HG02884 (cell line): ENCODE results near the gene FRMD3.
"Not testable (repeated sequence)": the region's sequence is repeated elsewhere in the genome, so short reads cannot be mapped to it uniquely, and the experiment has no call there.

ENCODE experiments used
- ATAC-seq: cut with Tn5 transposase; IDR thresholded peaks from one replicate; pipeline ENCODE4 v1.9.1; 2021; ENCODE audit warnings: mild to moderate bottlenecking, moderate library complexity; ENCODE audit not compliant: unreplicated experiment

FRMD3 gene

DNA sequence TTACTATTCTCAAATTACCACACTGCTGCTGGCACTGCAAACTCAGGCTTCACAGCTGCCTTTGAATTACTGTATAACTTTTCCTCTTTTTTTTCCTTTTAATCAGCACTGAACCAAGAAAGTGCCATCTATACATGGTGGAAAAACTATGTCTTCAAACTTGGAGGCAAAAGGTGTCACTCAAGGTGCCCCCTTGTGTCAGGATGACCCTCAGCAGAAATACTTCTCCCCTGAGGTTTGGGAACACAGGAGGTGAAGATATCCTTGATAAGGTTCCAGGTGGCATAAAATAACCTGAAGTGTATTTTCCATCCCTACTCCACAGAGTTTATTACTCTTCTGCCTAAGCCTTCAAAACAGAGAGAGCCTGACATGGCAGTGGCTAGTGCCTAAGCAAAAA, 14.5 kb downstream of the FRMD3 start:
- no peak for ATAC-seq

DNA sequence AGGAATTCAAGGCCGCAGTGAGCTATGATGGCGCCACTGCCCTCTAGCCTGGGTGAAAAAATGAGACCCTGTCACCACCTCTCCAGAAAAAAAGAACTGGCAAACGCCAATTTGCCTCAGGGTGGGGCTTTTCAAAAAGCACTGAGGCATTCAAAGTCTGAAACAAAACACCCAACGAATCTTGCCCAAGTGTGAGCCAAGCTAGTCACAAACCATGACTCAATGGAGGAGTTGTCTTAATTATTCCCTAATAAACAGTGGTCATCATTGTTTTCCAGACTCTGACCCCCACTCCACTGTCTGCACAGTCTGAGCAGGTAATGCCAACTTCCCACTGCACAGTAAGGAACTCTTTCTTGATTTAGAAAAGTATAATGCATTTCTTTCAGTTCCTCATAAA, 16.8 kb downstream of the FRMD3 start:
- no peak for ATAC-seq

DNA sequence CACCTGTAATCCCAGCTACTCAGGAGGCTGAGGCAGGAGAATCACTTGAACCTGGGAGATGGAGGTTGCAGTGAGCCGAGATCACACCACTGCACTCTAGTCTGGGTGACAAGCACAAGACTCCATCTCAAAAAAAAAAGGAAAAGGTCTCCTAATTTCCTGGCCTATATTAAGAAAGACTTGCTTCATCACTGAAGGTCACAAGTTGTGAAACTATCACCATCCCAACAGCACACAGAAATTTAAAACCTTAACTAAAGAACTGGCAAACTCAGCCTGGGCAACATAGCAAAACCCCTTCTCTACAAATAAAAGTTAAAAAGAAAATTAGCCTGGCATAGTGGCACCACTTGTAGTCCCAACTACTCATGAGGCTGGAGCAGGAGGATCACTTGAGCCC, 17.2 kb downstream of the FRMD3 start:
- ATAC-seq = no peak

DNA sequence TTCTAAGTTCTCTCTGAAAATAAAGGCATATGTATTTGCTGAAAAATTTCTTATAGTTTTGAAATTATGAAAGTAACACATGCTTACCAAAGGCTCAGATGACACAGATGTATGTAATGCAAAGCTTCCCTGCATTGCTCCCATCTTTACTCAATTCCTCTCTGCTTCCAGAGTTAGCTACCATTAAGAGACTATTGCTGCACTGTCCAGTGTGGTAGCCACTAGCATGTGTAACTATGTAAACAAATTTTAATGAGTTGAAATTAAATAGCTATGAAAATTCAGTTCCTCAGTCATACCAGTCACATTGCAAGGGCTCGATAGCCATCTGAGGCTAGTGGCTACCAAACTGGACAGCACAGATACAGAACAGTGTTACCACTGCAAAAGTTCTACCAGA, 17.9 kb downstream of the FRMD3 start:
- ATAC-seq = no peak

DNA sequence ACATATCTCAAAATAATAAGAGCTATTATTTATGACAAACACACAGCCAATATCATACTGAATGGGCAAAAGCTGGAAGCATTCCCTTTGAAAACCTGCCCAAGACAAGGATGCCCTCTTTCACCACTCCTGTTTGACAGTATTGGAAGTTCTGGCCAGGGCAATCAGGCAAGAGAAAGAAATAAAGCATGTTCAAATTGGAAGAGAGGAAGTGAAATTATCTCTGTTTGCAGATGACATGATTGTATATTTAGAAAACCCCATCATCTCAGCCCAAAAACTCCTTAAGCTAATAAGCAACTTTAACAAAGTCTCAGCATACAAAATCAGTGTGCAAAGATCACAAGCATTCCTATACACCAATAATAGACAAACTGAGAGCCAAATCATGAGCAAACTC, 20.2 kb downstream of the FRMD3 start:
- not testable (repeated sequence) for ATAC-seq

DNA sequence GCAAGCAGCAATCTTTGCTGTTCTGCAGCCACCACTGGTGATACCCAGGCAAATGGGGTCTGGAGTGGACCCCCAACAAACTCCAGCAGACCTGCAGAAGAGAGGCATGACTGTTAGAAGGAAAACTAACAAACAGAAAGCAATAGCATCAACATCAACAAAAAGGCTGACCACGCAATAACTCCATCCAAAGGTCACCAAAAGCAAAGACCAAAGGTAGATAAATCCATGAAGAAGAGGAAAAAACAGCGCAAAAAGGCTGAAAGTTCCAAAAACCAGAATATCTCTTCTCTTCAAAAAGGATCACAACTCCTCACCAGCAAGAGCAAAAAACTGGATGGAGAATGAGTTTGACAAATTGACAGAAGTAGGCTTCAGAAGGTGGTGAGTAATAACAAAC, 23.4 kb downstream of the FRMD3 start:
- no peak for ATAC-seq

DNA sequence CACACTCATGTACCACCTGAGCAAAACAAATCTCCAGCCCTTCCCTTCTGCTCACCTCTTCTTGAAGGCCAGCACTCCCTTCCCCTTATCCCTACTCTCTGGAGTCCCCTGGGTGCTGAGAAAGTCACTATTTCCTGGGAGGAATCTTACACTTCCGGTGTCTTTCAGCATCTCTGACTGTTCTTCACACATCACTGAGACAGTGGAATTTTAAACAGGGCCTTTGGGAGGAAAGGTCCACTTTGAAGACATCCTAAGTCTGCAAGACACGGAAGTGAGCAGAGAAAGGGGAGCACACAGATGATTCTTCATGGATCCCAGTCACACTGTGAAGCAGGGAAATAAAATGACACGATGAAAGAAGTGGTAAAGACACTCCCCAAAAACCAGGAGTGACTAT, 25.6 kb downstream of the FRMD3 start:
- no peak for ATAC-seq

DNA sequence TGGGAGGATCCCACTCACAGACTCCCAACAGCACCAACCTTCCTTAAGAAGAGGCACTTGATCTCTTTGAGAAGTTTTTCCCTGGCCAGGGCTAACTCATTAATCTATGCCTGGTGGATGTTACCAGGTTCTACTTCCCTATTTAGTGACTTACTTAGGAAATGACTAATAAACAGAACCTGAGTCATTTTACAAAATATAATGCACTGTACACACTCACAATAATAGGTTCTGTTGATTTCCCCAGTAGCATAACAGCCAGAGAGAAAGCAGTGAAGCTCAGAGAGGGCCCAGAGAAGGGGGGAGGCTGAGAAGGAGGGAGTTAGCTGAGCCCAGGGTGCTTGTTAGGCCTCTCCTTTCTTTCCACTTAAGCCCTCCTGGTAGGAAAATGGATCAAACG, 27.1 kb downstream of the FRMD3 start:
- ATAC-seq = peak; percentile 99

DNA sequence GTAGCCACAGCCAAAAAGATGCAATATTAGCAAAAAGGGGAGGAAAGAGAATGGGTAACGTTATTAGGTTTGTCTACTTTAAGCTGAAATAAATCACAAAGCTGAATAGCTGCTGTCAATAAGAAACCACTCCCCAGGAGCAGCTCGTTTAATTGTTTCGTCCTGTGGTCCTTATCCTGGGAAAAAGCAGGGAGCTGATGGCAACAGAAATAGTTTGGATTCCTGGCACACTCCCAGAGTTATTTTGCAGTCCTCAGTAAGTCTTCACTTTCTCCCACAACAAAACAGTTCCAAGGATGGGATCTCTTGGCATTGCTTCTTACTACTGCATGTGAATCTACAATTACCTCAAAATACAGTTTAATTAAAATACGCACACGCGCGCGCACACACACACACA, 28.8 kb downstream of the FRMD3 start:
- ATAC-seq = no peak

DNA sequence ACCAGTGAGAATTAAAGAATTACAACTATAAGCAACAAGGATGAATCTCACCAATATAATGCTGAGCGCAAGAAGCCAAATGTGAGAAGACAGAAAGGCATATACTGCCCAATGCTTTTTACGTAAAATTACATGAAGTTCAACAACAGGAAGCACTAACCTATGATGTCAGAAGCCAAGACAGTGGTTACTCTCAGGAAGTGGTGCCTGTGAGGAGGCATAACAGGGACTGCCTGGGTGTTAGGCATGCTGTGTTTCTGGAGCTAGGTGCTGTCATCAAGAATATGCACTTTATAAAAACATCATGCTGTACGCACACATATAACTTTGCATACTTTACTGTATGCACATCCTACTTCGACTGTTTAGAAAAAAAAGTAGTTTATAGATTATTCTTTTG, 30.1 kb downstream of the FRMD3 start:
- no peak for ATAC-seq

DNA sequence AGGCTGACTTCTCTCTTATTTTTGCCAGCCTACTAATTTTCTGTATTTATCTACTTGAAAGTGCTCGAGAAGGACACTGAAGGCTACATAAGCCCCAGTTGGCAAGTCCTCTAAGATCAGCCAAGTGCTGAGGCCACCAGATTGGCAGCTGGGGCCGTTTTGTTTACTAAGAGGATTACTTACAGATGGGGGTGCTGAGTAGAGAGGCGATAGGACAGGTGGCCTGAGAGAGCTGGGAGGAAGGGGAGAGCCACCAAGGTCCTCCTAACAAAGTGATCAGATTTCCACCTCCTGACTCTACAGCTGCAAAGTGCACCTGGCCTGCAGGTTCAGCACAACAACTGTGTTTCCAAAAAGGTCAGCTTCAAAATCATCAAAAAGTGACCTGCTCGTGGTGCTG, 32.9 kb downstream of the FRMD3 start:
- ATAC-seq = no peak

DNA sequence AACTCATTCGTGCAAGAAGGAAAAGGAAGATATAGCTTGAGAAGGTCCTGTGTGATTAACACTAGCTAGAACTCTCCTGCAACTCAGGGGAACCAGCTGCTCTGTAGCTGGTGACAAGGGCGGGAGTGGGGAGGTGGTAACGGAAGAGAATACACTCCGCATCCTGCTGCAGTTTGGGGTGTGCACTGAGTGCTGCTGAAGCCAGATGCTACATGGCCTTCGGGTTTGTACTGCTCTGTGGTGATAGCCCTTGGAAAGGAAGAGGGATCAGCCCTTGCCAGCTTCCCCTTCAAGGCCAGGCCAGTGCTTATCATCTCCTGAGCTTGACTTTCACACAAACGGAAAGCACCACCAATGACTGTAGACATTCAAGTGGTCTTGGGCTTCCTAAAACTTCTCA, 34.3 kb downstream of the FRMD3 start:
- ATAC-seq = no peak

DNA sequence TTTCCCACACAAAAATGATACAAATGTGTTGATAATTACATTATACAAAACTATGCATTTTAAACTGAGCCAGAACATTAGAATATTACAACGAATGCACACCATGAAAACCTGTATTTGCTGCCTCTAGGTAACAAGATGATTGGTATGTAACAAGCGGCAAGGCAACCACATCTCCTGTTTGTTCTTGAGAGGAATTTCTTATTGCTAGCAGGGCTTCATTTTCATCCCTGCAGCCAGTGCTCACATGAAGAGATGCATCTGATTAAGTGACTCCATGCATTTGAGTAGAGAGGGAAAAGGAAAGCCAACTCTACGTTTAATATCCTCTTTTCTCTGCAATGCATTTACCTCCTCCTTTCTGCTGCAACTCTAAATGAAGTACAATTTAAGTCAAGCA, 36.6 kb downstream of the FRMD3 start:
- ATAC-seq = no peak

DNA sequence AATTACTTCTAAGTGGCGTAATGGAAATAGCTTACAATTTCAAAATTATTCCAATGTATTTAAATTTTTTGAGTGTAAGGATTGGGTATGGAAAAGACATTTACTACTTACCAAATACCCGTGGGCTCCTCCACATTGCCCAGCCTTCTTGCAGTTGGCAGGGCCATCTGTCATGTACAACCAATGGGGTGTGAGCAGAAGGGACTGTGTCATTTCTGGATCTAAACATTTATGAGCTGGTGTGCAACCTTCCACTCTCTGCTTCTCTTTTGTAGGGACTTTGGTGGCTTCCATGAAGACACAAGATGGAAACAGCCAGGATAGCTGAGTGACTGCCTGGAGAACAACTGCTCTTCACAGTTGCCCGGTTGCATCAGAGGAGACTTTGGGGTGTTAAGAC, 40.8 kb downstream of the FRMD3 start:
- ATAC-seq = no peak

DNA sequence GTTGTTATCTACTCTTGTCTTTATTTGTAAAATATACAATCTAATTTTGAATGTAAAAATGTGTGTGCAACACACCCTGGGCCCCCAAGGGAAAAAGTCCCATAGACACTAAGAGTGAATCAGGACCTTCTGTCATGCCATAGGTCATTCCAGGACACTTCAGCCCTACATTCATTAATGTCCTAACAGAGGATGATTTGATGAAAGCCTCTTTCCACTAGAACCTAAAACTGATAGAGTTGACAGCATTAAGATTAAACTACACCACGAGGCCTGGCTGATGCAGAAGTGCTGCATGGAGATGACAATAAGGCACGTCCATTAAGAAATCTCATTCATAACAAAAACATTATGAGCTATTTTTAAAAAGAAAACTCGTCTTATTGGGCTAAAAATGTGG, 46.2 kb downstream of the FRMD3 start:
- no peak for ATAC-seq

DNA sequence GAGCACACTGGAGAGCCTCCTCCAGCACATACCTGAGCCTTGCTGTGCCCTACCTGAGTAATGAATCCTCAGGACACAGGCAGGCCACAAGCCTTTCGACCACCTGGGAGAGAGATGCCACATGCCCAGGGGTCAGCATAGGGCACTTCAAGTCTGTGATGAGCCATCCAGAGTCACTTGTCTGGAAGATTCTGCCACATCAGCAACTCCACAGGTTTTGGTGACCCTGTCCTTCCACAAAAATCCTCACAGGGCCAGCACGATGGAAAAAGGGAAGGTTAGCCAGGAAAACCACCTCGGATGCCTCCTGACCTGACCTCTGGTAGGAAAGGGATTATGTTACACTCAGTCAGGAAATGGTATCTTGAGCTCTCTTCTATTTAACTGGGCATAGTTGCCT, 46.8 kb downstream of the FRMD3 start:
- ATAC-seq = no peak

DNA sequence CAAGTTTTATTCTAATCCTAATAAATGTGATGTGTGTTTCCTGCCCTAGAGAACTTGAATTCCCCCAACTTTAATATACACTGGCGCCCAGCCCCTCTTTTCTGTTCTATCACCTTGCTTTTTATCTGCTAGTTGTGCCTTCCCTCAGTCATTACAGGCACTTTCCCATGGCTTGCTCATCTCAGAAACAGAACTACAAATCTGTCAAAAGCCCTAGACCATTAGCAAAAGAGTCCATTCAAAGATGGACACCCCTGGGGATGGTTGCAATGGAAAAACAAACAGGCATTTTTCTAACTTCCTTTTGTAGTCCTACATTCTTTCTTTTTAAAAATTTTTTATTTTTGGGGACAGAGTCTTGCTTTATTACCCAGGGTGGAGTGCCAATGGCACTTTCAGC, 48.2 kb downstream of the FRMD3 start:
- ATAC-seq = no peak

DNA sequence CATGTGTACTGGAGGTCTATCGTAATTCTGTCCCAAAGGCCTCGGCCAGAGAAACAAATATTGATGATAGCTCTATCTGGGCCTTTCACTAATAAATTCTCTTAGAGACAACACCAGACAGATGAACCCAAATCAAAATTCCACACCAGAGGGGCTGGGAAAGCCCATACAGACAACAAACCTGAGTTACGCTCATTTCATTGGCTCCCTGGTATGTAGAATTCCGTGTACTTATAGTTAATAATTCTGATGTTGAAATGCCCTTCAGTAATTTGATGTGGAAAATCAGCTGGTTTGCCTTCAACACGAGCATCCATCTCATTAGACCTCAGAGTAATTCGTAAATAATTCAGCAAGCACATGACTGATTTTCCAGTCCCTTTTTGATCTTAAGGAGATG, 53.2 kb downstream of the FRMD3 start:
- no peak for ATAC-seq

DNA sequence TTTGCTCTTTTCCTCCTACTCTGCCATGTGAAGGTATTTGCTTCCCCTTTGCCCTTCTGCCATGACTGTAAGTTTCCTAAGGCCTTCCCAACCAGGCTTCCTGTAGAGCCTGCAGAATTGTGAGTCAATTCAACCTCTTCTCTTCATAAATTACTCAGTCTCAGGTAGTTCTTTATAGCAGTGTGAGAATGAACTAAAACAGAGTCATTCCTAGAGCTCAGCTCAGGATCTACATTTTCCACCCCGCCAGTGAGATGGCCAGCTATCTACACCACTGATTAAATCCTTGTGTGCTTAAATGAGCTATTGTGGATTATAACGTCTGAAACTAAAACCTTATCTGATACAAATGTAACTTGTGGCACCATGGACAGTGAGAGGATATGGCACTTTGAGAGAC, 55.0 kb downstream of the FRMD3 start:
- ATAC-seq = no peak

DNA sequence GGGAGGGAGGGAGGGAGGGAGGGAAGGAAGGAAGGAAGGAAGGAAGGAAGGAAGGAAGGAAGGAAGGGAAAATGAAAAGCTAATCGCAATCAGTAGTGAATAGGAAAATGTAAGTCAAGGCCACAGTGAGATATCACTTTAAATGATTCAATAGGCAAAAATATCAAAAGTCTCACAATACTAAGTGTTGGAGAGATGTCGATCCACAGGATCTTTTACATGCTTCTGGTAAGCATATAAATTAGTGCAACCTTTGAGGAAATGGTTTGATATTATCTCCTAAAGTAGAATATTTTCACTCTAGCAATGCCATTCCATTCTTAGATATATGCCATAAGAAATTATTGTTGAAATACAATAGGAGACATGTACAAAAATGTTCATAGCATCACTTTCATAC, 58.4 kb downstream of the FRMD3 start:
- ATAC-seq = no peak

DNA sequence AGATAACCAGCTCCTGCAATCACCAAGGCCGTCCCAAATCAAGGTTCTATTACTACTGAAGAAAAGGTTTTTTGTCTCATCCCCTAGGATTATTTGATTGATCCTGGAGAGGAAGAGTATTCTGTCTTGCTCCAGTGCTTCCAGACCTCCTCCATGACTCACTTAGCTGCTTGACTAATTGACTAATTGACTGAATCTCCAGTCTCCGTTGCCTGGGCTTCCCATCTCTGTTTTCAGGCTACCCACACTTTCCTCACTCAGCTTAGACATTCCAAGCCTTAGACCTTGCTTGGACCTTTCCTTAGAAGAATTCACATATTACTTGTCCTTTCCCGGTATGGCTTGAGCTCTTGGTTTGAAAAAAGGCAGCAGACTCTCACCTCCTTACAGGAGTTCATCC, 60.6 kb downstream of the FRMD3 start:
- ATAC-seq = no peak

DNA sequence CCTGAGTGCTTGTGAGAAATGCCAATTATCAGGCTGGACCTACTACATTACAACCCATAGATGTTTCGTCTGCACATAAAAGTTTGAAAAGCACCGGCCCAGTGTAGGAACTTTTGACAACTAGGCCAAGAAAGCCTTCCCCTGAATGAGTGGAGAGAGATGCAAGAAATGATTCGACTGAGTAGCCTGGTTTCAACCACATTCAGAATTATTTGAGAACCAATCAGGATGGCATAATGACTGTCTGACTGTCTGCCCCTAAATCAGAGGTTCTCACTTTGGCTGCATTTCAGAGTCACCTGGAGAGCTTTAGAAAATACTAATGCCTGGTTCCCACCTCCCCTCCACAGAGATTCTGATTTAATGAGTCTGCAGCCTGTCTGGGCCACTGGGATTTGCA, 61.1 kb downstream of the FRMD3 start:
- no peak for ATAC-seq

DNA sequence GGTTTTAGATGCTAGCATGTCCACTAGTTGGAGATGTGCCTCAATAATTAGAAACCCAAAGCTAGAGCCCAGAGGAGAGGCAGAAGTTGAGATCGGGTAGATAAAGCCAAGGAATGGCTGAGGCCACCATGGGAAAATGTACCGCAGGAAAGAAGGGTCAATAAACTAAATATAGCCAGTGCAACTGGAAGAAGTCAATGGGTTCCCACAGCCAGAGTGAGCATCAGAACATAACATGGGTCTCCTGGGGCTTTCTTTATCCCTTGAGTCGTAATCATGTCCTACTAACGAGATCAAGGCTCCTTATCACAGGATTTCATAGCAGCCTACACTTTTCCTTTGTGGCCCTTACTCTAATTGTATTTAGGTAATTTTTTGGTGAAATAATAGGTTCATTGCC, 61.7 kb downstream of the FRMD3 start:
- no peak for ATAC-seq

DNA sequence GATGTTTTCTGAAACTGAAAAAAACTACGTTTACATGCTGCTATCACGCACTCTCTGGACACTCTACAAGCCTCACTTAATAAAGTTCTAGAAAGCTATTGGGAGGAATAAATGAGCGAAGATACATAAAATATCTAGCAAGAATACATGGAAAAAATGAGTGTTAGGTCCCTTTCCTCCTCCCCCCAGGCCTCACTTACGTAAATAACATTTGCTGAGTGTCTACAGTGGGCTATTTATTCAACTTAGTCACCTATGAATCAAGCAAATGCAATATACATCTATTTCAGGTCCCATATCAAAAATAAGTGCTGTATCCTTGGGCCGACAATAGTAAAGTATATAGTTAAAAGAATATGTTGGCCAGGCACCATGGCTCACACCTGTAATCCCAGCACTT, 62.5 kb downstream of the FRMD3 start:
- ATAC-seq = no peak
